ENCODE measurements around the gene ULK3. TPM values are rescaled to one million over a fixed set of nuclear protein-coding genes. Genes with fewer than 3 reads are reported as not detected.

Gene ULK3
- total RNA-seq, 1 donor from 2014 or later, result 46.5 TPM

- peaks cover 5% of the 10 kb centered on the region for H3K36me3 Mint-ChIP-seq (ENCODE audit: unreplicated experiment)
- H3K9me3 Mint-ChIP-seq (ENCODE audit: unreplicated experiment), result peaks cover 4% of the 10 kb centered on the region
- no peak for TF ChIP-seq CTCF (IDR thresholded peaks at IDR 0.05; ENCODE audit: partially characterized antibody, unreplicated experiment)
- DNase-seq, result no peak
- H3K27ac Mint-ChIP-seq (ENCODE audit: unreplicated experiment), result no peak overlapping the region
- no peak overlapping the region for H3K4me3 Mint-ChIP-seq (ENCODE audit: unreplicated experiment)
- peaks cover 5% of the 10 kb centered on the region for H3K4me1 Mint-ChIP-seq (ENCODE audit: low read depth, unreplicated experiment)
- peaks cover under 1% of the 10 kb centered on the region for H3K27me3 Mint-ChIP-seq (ENCODE audit: unreplicated experiment)
Observed at GRCh38 chr15:74884428-74885223, 41.7 kb upstream of the ULK3 start.

DNA sequence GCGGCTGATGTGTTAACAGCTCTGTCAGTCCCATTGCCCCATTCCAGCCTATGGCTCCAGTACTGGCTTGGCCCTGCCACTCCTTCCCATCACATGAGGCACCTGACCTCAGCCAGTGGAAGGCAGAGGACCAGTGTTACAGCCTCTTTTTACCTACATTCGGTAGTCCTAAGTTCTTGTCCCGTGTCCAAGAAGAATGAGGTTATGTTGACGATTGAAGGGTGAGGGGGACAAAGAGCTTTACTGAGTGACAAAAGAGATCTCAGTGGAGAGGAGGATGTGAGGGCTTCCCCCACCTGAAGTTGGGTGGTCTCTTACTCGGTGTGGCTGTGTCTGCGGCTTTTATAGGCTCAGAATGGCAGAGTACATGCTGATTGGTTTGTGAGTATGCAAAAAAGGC is 39.6 kb upstream of the ULK3 start:
- no peak overlapping the region for H3K27ac Mint-ChIP-seq (ENCODE audit: unreplicated experiment)
- peaks cover 4% of the 10 kb centered on the region for H3K9me3 Mint-ChIP-seq (ENCODE audit: unreplicated experiment)
- H3K27me3 Mint-ChIP-seq (ENCODE audit: unreplicated experiment), result no peaks in the 10 kb centered on the region
- no peaks in the 10 kb centered on the region for H3K4me1 Mint-ChIP-seq (ENCODE audit: low read depth, unreplicated experiment)
- no peak overlapping the region for H3K4me3 Mint-ChIP-seq (ENCODE audit: unreplicated experiment)
- peaks cover 5% of the 10 kb centered on the region for H3K36me3 Mint-ChIP-seq (ENCODE audit: unreplicated experiment)
- no peak for TF ChIP-seq CTCF (IDR thresholded peaks at IDR 0.05; ENCODE audit: partially characterized antibody, unreplicated experiment)
- DNase-seq, result no peak

DNA sequence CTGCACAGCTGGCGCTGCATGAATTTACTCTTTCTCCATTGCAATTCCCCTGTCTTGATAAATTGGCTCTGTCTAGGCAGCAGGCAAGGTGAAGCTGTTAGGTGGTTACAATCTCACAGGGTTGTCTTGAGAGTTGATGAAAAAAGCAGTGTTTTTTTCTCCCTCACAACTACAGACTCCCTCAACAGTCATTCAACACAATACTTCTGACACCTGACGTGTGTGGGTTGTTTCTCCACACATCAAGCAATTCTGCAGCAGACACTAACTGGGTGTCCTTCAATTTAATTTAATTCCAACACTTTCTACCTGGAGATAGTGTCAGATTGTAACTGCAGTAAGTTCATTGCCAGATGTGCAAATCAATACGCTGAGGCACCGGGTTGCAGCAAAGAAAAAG is 35.3 kb upstream of the ULK3 start:
- DNase-seq, result no peak
- H3K27ac Mint-ChIP-seq (ENCODE audit: unreplicated experiment), result no peak overlapping the region
- H3K4me1 Mint-ChIP-seq (ENCODE audit: low read depth, unreplicated experiment), result peaks cover 2% of the 10 kb centered on the region
- TF ChIP-seq CTCF (IDR thresholded peaks at IDR 0.05; ENCODE audit: partially characterized antibody, unreplicated experiment), result no peak
- H3K4me3 Mint-ChIP-seq (ENCODE audit: unreplicated experiment), result no peak overlapping the region
- H3K27me3 Mint-ChIP-seq (ENCODE audit: unreplicated experiment), result peaks cover 5% of the 10 kb centered on the region
- H3K36me3 Mint-ChIP-seq (ENCODE audit: unreplicated experiment), result peaks cover 5% of the 10 kb centered on the region
- H3K9me3 Mint-ChIP-seq (ENCODE audit: unreplicated experiment), result peaks cover 1% of the 10 kb centered on the region

DNA sequence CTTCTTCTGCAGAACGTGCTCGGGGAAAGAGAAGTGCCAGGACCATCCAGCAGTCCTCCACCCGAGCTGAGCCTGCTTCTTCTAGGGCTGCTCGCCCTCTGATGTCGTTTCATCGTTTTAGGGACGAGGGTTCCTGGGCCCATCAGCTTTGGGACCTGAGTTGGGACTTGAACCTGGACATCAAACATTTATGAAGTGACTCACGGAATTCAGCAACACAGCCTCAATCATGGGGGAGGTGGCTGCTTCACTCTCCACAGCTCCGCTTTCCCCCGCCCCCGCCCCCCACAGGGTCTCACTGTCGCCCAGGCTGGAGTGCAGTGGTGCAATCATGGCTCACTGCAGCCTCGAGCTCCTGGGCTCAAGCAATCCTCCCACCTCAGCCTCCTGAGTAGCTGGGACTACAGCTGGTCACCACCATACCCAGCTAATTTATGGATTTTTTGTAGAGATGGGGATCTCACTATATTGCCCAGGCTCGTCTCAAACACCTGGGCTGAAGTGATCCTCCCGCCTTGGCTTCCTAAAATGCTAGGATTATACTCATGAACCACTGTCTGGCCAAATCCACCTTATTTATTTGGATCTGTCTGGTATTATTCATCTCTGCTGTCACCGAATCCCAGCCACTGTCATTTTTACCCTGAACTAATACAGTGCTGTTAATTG is 30.9 kb upstream of the ULK3 start:
- H3K4me1 Mint-ChIP-seq (ENCODE audit: low read depth, unreplicated experiment), result peaks cover 9% of the 10 kb centered on the region
- no peak overlapping the region for H3K27ac Mint-ChIP-seq (ENCODE audit: unreplicated experiment)
- H3K4me3 Mint-ChIP-seq (ENCODE audit: unreplicated experiment), result peak overlapping the region; percentile 87
- H3K27me3 Mint-ChIP-seq (ENCODE audit: unreplicated experiment), result peaks cover 7% of the 10 kb centered on the region
- DNase-seq, result no peak
- no peak for TF ChIP-seq CTCF (IDR thresholded peaks at IDR 0.05; ENCODE audit: partially characterized antibody, unreplicated experiment)
- H3K9me3 Mint-ChIP-seq (ENCODE audit: unreplicated experiment), result peaks cover 4% of the 10 kb centered on the region
- H3K36me3 Mint-ChIP-seq (ENCODE audit: unreplicated experiment), result no peaks in the 10 kb centered on the region
